GM12878 (cell line): ENCODE results near the gene CACNA2D4. TPM values are rescaled to one million over a fixed set of nuclear protein-coding genes. Genes with fewer than 3 reads are reported as not detected.

ENCODE experiments used
- ATAC-seq: fragments of 200-7000 bp; cut with Tn5 transposase; 3 replicates; pipeline ENCODE4 v1.9.1; 2020; ENCODE audit warnings: mild to moderate bottlenecking, moderate library complexity
- BruUV-seq: library from RNA; stranded (reverse); fragments of 400-500 nt; replicated peaks from 2 replicates; lab custom pipeline; 2021; lab: Mats Ljungman, UMichigan
- CTCF ChIA-PET: fragments of 300-600 bp; sonication (Branson Sonifier 250); formaldehyde crosslinking; extraction: SDS; loops from one replicate; lab custom pipeline; 2021; ENCODE audit warnings: inconsistent platforms; lab: Yijun Ruan, JAX
- POLR2A ChIA-PET: fragments of 350-600 bp; formaldehyde crosslinking; extraction: SDS; loops from one replicate; lab custom pipeline; 2021; ENCODE audit warnings: inconsistent platforms; lab: Charles Lee
- RAD21 ChIA-PET: fragments of 300-600 bp; sonication (Branson Sonifier 250); formaldehyde crosslinking; loops from one replicate; lab custom pipeline; 2023; ENCODE audit warnings: antibody characterized with exemption; ENCODE audit not compliant: unreplicated experiment; lab: Charles Lee
- SMC1A ChIA-PET: fragments of 300-600 bp; sonication (Branson Sonifier 250); formaldehyde crosslinking; loops from one replicate; lab custom pipeline; 2023; ENCODE audit not compliant: unreplicated experiment, uncharacterized antibody; lab: Charles Lee
- DNase-seq: peaks from one replicate; pipeline ENCODE4 v3.0.0-alpha.2; 2011; ENCODE audit warnings: low read depth, low spot score
- FAIRE-seq: peaks from 3 replicates; lab custom pipeline; 2011; peaks lifted over from hg19 to GRCh38; lab: Jason Lieb, UNC
- H2AFZ ChIP-seq: 2 replicates; pipeline ENCODE4 v1.6.0; 2011; ENCODE audit warnings: low read depth, low read length, control low read depth; ENCODE audit not compliant: control insufficient read depth
- H3K27ac ChIP-seq: 2 replicates; pipeline ENCODE4 v1.5.1; 2011; ENCODE audit warnings: control low read depth; ENCODE audit not compliant: control insufficient read depth, insufficient read depth
- H3K27me3 ChIP-seq, 2 experiments: replicated peaks in 1 of 2; 2 replicates each; pipeline versions ENCODE4 v1.6.0 to v1.6.1; 2011; ENCODE audit warnings: low read length in 1 of 2; ENCODE audit not compliant: control insufficient read depth in 2 of 2, insufficient read depth in 2 of 2
- H3K36me3 ChIP-seq, 2 experiments: 2 replicates each; pipeline ENCODE4 v1.5.1; 2011; ENCODE audit warnings: low read length in 1 of 2; ENCODE audit not compliant: control insufficient read depth in 2 of 2, insufficient read depth in 2 of 2
- H3K4me1 ChIP-seq: 2 replicates; pipeline ENCODE4 v1.6.1; 2011; ENCODE audit warnings: mild to moderate bottlenecking, low read length, moderate library complexity, mixed read lengths; ENCODE audit not compliant: control insufficient read depth, insufficient read depth
- H3K4me2 ChIP-seq: 2 replicates; pipeline ENCODE4 v1.6.0; 2011; ENCODE audit warnings: control low read depth; ENCODE audit not compliant: control insufficient read depth, insufficient read depth
- H3K4me3 ChIP-seq: fragments of 200-600 bp; sonication (generic); 2 replicates; pipeline ENCODE4 v1.5.1; 2016
- H3K79me2 ChIP-seq: 2 replicates; pipeline ENCODE4 v1.6.0; 2011; ENCODE audit warnings: low read length; ENCODE audit not compliant: control insufficient read depth, insufficient read depth
- H3K9ac ChIP-seq: 2 replicates; pipeline ENCODE4 v1.8.0; 2011; ENCODE audit warnings: low read length, control low read depth, mixed read lengths; ENCODE audit not compliant: control insufficient read depth, insufficient read depth
- H3K9me3 ChIP-seq: replicated peaks from 3 replicates; pipeline ENCODE4 v1.5.1; 2011; ENCODE audit warnings: mild to moderate bottlenecking, low read length; ENCODE audit not compliant: control insufficient read depth, insufficient read depth
- H4K20me1 ChIP-seq: 2 replicates; pipeline ENCODE4 v1.6.0; 2011; ENCODE audit not compliant: control insufficient read depth, insufficient read depth
- CBFB ChIP-seq: IDR thresholded peaks from 2 replicates; pipeline ENCODE4 v1.6.1; 2016; ENCODE audit warnings: antibody characterized with exemption, low read depth
- CBX3 ChIP-seq: fragments of 200-600 bp; sonication (generic); IDR thresholded peaks from 2 replicates; pipeline ENCODE4 v1.6.1; 2016; ENCODE audit warnings: low read depth, borderline replicate concordance
- CREM ChIP-seq: IDR thresholded peaks from 2 replicates; pipeline ENCODE4 v1.6.1; 2014; ENCODE audit warnings: antibody characterized with exemption, low read depth
- EED ChIP-seq: sonication (generic); IDR thresholded peaks from 2 replicates; pipeline ENCODE4 v1.6.1; 2016; ENCODE audit warnings: antibody characterized with exemption, low read depth
- ETV6 ChIP-seq, 2 experiments: fragments of 450-650 bp in 1 of 2; IDR thresholded peaks in 1 of 2; conservative IDR thresholded peaks in 1 of 2; 2 replicates each; pipeline ENCODE4 v1.6.1; 2014; ENCODE audit warnings: antibody characterized with exemption in 1 of 2, borderline replicate concordance in 1 of 2, low read depth in 1 of 2, mild to moderate bottlenecking in 1 of 2, moderate library complexity in 1 of 2
- HDAC6 ChIP-seq: fragments of 200-600 bp; sonication (generic); IDR thresholded peaks from one replicate; pipeline ENCODE4 v1.8.0; 2017; ENCODE audit warnings: antibody characterized with exemption; ENCODE audit not compliant: unreplicated experiment
- IRF3 ChIP-seq: fragments of 450-650 bp; IDR thresholded peaks from 2 replicates; pipeline ENCODE4 v1.6.1; 2014; ENCODE audit warnings: mild to moderate bottlenecking
- IRF4 ChIP-seq: IDR thresholded peaks from 2 replicates; pipeline ENCODE4 v1.6.1; 2011; ENCODE audit warnings: low read depth, low read length
- JUND ChIP-seq: IDR thresholded peaks from 2 replicates; pipeline ENCODE4 v1.6.1; 2012; ENCODE audit warnings: low read depth, mild to moderate bottlenecking, low read length, improper control_type of control experiment, moderate library complexity
- PAX5 ChIP-seq: IDR thresholded peaks from 2 replicates; pipeline ENCODE4 v1.6.1; 2011; ENCODE audit warnings: low read depth, low read length, borderline replicate concordance
- POU2F2 ChIP-seq: IDR thresholded peaks from 3 replicates; pipeline ENCODE4 v1.6.1; 2011; ENCODE audit warnings: low read depth, mild to moderate bottlenecking, low read length, borderline replicate concordance
- RB1 ChIP-seq: fragments of 450-650 bp; formaldehyde crosslinking; IDR thresholded peaks from 2 replicates; pipeline ENCODE4 v1.6.1; 2017; ENCODE audit warnings: mild to moderate bottlenecking, borderline replicate concordance
- RFX5 ChIP-seq: IDR thresholded peaks from 2 replicates; pipeline ENCODE4 v1.6.1; 2011; ENCODE audit warnings: low read depth, low read length, improper control_type of control experiment
- SPI1 ChIP-seq: IDR thresholded peaks from 2 replicates; pipeline ENCODE4 v1.6.1; 2011; ENCODE audit warnings: low read depth, mild to moderate bottlenecking, low read length, moderate library complexity, borderline replicate concordance; ENCODE audit not compliant: insufficient read depth
- TBL1XR1 ChIP-seq: IDR thresholded peaks from 2 replicates; pipeline ENCODE4 v1.6.1; 2012; ENCODE audit warnings: low read depth, low read length, improper control_type of control experiment
- TCF7 ChIP-seq: IDR thresholded peaks from 2 replicates; pipeline ENCODE4 v1.6.1; 2014; ENCODE audit warnings: antibody characterized with exemption, borderline replicate concordance
- YY1 ChIP-seq: IDR thresholded peaks from 2 replicates; pipeline ENCODE4 v1.6.1; 2011; ENCODE audit warnings: low read depth, mild to moderate bottlenecking, low read length
- ZBED1 ChIP-seq: IDR thresholded peaks from 2 replicates; pipeline ENCODE4 v1.6.1; 2016; ENCODE audit warnings: borderline replicate concordance
- WGBS: methylation state at CpG from one replicate; pipeline ENCODE4 v1.1.6; 2016; ENCODE audit warnings: low lambda C conversion rate; ENCODE audit not compliant: insufficient replicate concordance, insufficient coverage; ENCODE audit errors: missing lambda C conversion rate; 5-methylcytosine and 5-hydroxymethylcytosine counted together
- in situ Hi-C: fragments of 300-500 bp; cut with MboI; formaldehyde crosslinking; loops from 9 replicates; pipeline ENCODE4 v1.14.3; 2018; ENCODE audit warnings: mixed read lengths
- intact Hi-C: fragments of 100-400 bp; cut with micrococcal nuclease; formaldehyde crosslinking; loops from one replicate; pipeline ENCODE4 v1.14.2; 2022; ENCODE audit not compliant: unreplicated experiment
- polyA plus RNA-seq, 11 experiments: library from polyadenylated mRNA; depleted of rRNA in 4 of 11; unstranded in 6 of 11; stranded (reverse) in 5 of 11; fragments of >200 nt; fragmentation: Nextera tagmentation in 4 of 11; fragmentation: Illumina TruSeq in 1 of 11; extraction: Ambion mirVana in 4 of 11; extraction: Trizol in 1 of 11; gene quantifications; 1 replicate in 1 of 11; 2 replicates in 10 of 11; pipeline versions ENCODE4 v1.2.1 to v1.2.3, GENCODE V29; 2011 to 2016; ENCODE audit warnings: inconsistent platforms in 2 of 11, missing spikeins in 2 of 11, low read depth in 1 of 11
- total RNA-seq, 4 experiments: library from RNA; depleted of rRNA in 3 of 4; stranded (reverse); fragments of >200 nt in 3 of 4; fragmentation: Illumina TruSeq in 1 of 4; extraction: Trizol in 1 of 4; gene quantifications; 2 replicates each; pipeline versions ENCODE4 v1.2.1 to v1.2.3, GENCODE V29; 2013 to 2021

CACNA2D4 gene
- total and polyA plus RNA-seq, 10 of the 15 experiments (the other 5 are each of a cell fraction or from before 2014, with no cell fraction given), result 0.03 to 1.0 (median 0.65) TPM

GRCh38 chr12:1790444-1790843 lies 128.0 kb downstream of the CACNA2D4 start:
- CTCF ChIA-PET, result interaction anchor here (0.7 to 9.5 kb wide), 46 partner anchors 8 to 1349 kb away, joined by 3 to 434 read pairs (median 4); partner anchors contain the start of genes ADIPOR2 and WNT5B

More at GRCh38 chr12:1790444-1790843, 128.0 kb downstream of the CACNA2D4 start:
- H3K4me3 ChIP-seq, result no peak overlapping the region
- H3K27ac ChIP-seq, result no peak overlapping the region
- no peaks in the 10 kb centered on the region for H3K27me3 ChIP-seq
- H3K9me3 ChIP-seq, result no peaks in the 10 kb centered on the region
- H3K4me2 ChIP-seq, result no peak overlapping the region
- H3K4me1 ChIP-seq, result peaks cover 3% of the 10 kb centered on the region
- BruUV-seq, result no TSS peak
- ATAC-seq (no peak), DNase-seq (no peak), FAIRE-seq (no peak)
- H4K20me1 ChIP-seq, result no peaks in the 10 kb centered on the region
- peaks cover 13% of the 10 kb centered on the region in 2 experiments for H3K36me3 ChIP-seq
- ChIA-PET RAD21 (interaction anchor here (1.0 to 5.9 kb wide), 16 partner anchors 9 to 672 kb away, joined by 4 to 234 read pairs (median 6); partner anchors contain the start of gene ADIPOR2), POLR2A (interaction anchor here (0.7 to 1.6 kb wide), 4 partner anchors 137 to 150 kb away, joined by 3 to 5 read pairs (median 3); no protein-coding TSS in a partner anchor), SMC1A (interaction anchor here (0.7 to 7.6 kb wide), 28 partner anchors 9 to 692 kb away, joined by 3 to 202 read pairs (median 6); no protein-coding TSS in a partner anchor)
- in situ Hi-C loops, result loop anchor here (5.0 kb wide), 1 partner anchor 147 kb away; no protein-coding TSS in a partner anchor
- no peaks in the 10 kb centered on the region for H3K79me2 ChIP-seq
- TF ChIP-seq CBFB (no peak), RB1 (no peak), CBX3 (no peak), JUND (no peak), IRF4 (no peak), RFX5 (no peak), POU2F2 (no peak), TBL1XR1 (no peak), YY1 (no peak), SPI1 (no peak), EED (no peak), TCF7 (no peak), ETV6 (conservative IDR thresholded peaks at IDR 0.05 in 1 of 2, IDR thresholded peaks at IDR 0.05 in 1 of 2; ENCODE audit: borderline replicate concordance in 1 of 2, low read depth in 1 of 2) (no peak), IRF3 (no peak), ZBED1 (no peak), HDAC6 (no peak), PAX5 (no peak), CREM (no peak)
- intact Hi-C loops, result loop anchor here (5.0 to 10.0 kb wide), 3 partner anchors 93 to 494 kb away; no protein-coding TSS in a partner anchor
- H3K9ac ChIP-seq, result no peak overlapping the region
- WGBS, result 75% methylated on average over 7 of the region's 7 CpGs
- H2AFZ ChIP-seq, result no peak overlapping the region
